GM12878 (cell line): Measurements from ENCODE around the gene HOXD12. TPM values are rescaled to one million over a fixed set of nuclear protein-coding genes. Genes with fewer than 3 reads are reported as not detected.

Experiments used
- ATAC-seq: fragments of 200-7000 bp; cut with Tn5 transposase; 3 replicates; pipeline ENCODE4 v1.9.1; 2020; ENCODE audit warnings: mild to moderate bottlenecking, moderate library complexity
- BruUV-seq: library from RNA; stranded (reverse); fragments of 400-500 nt; replicated peaks from 2 replicates; lab custom pipeline; 2021; lab: Mats Ljungman, UMichigan
- CTCF ChIA-PET: fragments of 300-600 bp; sonication (Branson Sonifier 250); formaldehyde crosslinking; extraction: SDS; loops from one replicate; lab custom pipeline; 2021; ENCODE audit warnings: inconsistent platforms; lab: Yijun Ruan, JAX
- POLR2A ChIA-PET: fragments of 350-600 bp; formaldehyde crosslinking; extraction: SDS; loops from one replicate; lab custom pipeline; 2021; ENCODE audit warnings: inconsistent platforms; lab: Charles Lee
- RAD21 ChIA-PET: fragments of 300-600 bp; sonication (Branson Sonifier 250); formaldehyde crosslinking; loops from one replicate; lab custom pipeline; 2023; ENCODE audit warnings: antibody characterized with exemption; ENCODE audit not compliant: unreplicated experiment; lab: Charles Lee
- SMC1A ChIA-PET: fragments of 300-600 bp; sonication (Branson Sonifier 250); formaldehyde crosslinking; loops from one replicate; lab custom pipeline; 2023; ENCODE audit not compliant: unreplicated experiment, uncharacterized antibody; lab: Charles Lee
- DNase-seq: peaks from one replicate; pipeline ENCODE4 v3.0.0-alpha.2; 2011; ENCODE audit warnings: low read depth, low spot score
- FAIRE-seq: peaks from 3 replicates; lab custom pipeline; 2011; peaks lifted over from hg19 to GRCh38; lab: Jason Lieb, UNC
- H2AFZ ChIP-seq: 2 replicates; pipeline ENCODE4 v1.6.0; 2011; ENCODE audit warnings: low read depth, low read length, control low read depth; ENCODE audit not compliant: control insufficient read depth
- H3K27ac ChIP-seq: 2 replicates; pipeline ENCODE4 v1.5.1; 2011; ENCODE audit warnings: control low read depth; ENCODE audit not compliant: control insufficient read depth, insufficient read depth
- H3K27me3 ChIP-seq, 2 experiments: replicated peaks in 1 of 2; 2 replicates each; pipeline versions ENCODE4 v1.6.0 to v1.6.1; 2011; ENCODE audit warnings: low read length in 1 of 2; ENCODE audit not compliant: control insufficient read depth in 2 of 2, insufficient read depth in 2 of 2
- H3K36me3 ChIP-seq, 2 experiments: 2 replicates each; pipeline ENCODE4 v1.5.1; 2011; ENCODE audit warnings: low read length in 1 of 2; ENCODE audit not compliant: control insufficient read depth in 2 of 2, insufficient read depth in 2 of 2
- H3K4me1 ChIP-seq: 2 replicates; pipeline ENCODE4 v1.6.1; 2011; ENCODE audit warnings: mild to moderate bottlenecking, low read length, moderate library complexity, mixed read lengths; ENCODE audit not compliant: control insufficient read depth, insufficient read depth
- H3K4me2 ChIP-seq: 2 replicates; pipeline ENCODE4 v1.6.0; 2011; ENCODE audit warnings: control low read depth; ENCODE audit not compliant: control insufficient read depth, insufficient read depth
- H3K4me3 ChIP-seq: fragments of 200-600 bp; sonication (generic); 2 replicates; pipeline ENCODE4 v1.5.1; 2016
- H3K79me2 ChIP-seq: 2 replicates; pipeline ENCODE4 v1.6.0; 2011; ENCODE audit warnings: low read length; ENCODE audit not compliant: control insufficient read depth, insufficient read depth
- H3K9ac ChIP-seq: 2 replicates; pipeline ENCODE4 v1.8.0; 2011; ENCODE audit warnings: low read length, control low read depth, mixed read lengths; ENCODE audit not compliant: control insufficient read depth, insufficient read depth
- H3K9me3 ChIP-seq: replicated peaks from 3 replicates; pipeline ENCODE4 v1.5.1; 2011; ENCODE audit warnings: mild to moderate bottlenecking, low read length; ENCODE audit not compliant: control insufficient read depth, insufficient read depth
- H4K20me1 ChIP-seq: 2 replicates; pipeline ENCODE4 v1.6.0; 2011; ENCODE audit not compliant: control insufficient read depth, insufficient read depth
- BACH1 ChIP-seq: fragments of 450-650 bp; IDR thresholded peaks from 2 replicates; pipeline ENCODE4 v1.6.1; 2017; ENCODE audit warnings: mild to moderate bottlenecking, borderline replicate concordance
- CTCF ChIP-seq, 3 experiments: IDR thresholded peaks in 2 of 3; conservative IDR thresholded peaks in 1 of 3; 2 replicates each; pipeline ENCODE4 v1.5.1; 2011; ENCODE audit warnings: low read depth in 3 of 3, low read length in 3 of 3, mild to moderate bottlenecking in 3 of 3, control low read depth in 2 of 3, moderate library complexity in 2 of 3, inconsistent platforms in 1 of 3, mixed read lengths in 1 of 3; ENCODE audit not compliant: control insufficient read depth in 2 of 3, insufficient read depth in 1 of 3; ENCODE audit errors: extremely low read depth in 1 of 3
- E4F1 ChIP-seq: fragments of 450-650 bp; IDR thresholded peaks from 2 replicates; pipeline ENCODE4 v1.6.1; 2018; ENCODE audit warnings: borderline replicate concordance, mild to moderate bottlenecking; ENCODE audit not compliant: partially characterized antibody
- EP300 ChIP-seq, 2 experiments: fragments of 150-350 bp in 1 of 2; IDR thresholded peaks; 2 replicates each; pipeline ENCODE4 v1.6.1; 2011 to 2012; ENCODE audit warnings: low read depth in 2 of 2, low read length in 2 of 2, borderline replicate concordance in 1 of 2, improper control_type of control experiment in 1 of 2, inconsistent platforms in 1 of 2; ENCODE audit not compliant: control insufficient read depth in 1 of 2
- GATAD2B ChIP-seq: fragments of 450-650 bp; conservative IDR thresholded peaks from 2 replicates; pipeline ENCODE4 v1.6.1; 2017; ENCODE audit warnings: low read depth, mild to moderate bottlenecking, moderate library complexity
- JUND ChIP-seq: IDR thresholded peaks from 2 replicates; pipeline ENCODE4 v1.6.1; 2012; ENCODE audit warnings: low read depth, mild to moderate bottlenecking, low read length, improper control_type of control experiment, moderate library complexity
- RAD21 ChIP-seq: IDR thresholded peaks from 2 replicates; pipeline ENCODE4 v1.6.1; 2011; ENCODE audit warnings: mild to moderate bottlenecking, low read depth, low read length, moderate library complexity; ENCODE audit not compliant: insufficient read depth
- REST ChIP-seq: IDR thresholded peaks from 2 replicates; pipeline ENCODE4 v1.6.1; 2012; ENCODE audit warnings: mild to moderate bottlenecking, low read depth, low read length
- SIX5 ChIP-seq: IDR thresholded peaks from 2 replicates; pipeline ENCODE4 v1.6.1; 2011; ENCODE audit warnings: mild to moderate bottlenecking, low read depth, low read length, moderate library complexity; ENCODE audit not compliant: severe bottlenecking
- SMC3 ChIP-seq: IDR thresholded peaks from 2 replicates; pipeline ENCODE4 v1.6.1; 2011; ENCODE audit warnings: low read length, improper control_type of control experiment, borderline replicate concordance
- SUPT20H ChIP-seq: IDR thresholded peaks from 2 replicates; pipeline ENCODE4 v1.6.1; 2011; ENCODE audit warnings: low read depth, mild to moderate bottlenecking, low read length, moderate library complexity, borderline replicate concordance; ENCODE audit not compliant: control insufficient read depth
- ZNF274 ChIP-seq: IDR thresholded peaks from one replicate; pipeline ENCODE4 v1.8.0; 2011; ENCODE audit not compliant: insufficient read length, insufficient read depth
- WGBS: methylation state at CpG from one replicate; pipeline ENCODE4 v1.1.6; 2016; ENCODE audit warnings: low lambda C conversion rate; ENCODE audit not compliant: insufficient replicate concordance, insufficient coverage; ENCODE audit errors: missing lambda C conversion rate; 5-methylcytosine and 5-hydroxymethylcytosine counted together
- in situ Hi-C: fragments of 300-500 bp; cut with MboI; formaldehyde crosslinking; loops from 9 replicates; pipeline ENCODE4 v1.14.3; 2018; ENCODE audit warnings: mixed read lengths
- intact Hi-C: fragments of 100-400 bp; cut with micrococcal nuclease; formaldehyde crosslinking; loops from one replicate; pipeline ENCODE4 v1.14.2; 2022; ENCODE audit not compliant: unreplicated experiment
- polyA plus RNA-seq, 11 experiments: library from polyadenylated mRNA; depleted of rRNA in 4 of 11; unstranded in 6 of 11; stranded (reverse) in 5 of 11; fragments of >200 nt; fragmentation: Nextera tagmentation in 4 of 11; fragmentation: Illumina TruSeq in 1 of 11; extraction: Ambion mirVana in 4 of 11; extraction: Trizol in 1 of 11; gene quantifications; 1 replicate in 1 of 11; 2 replicates in 10 of 11; pipeline versions ENCODE4 v1.2.1 to v1.2.3, GENCODE V29; 2011 to 2016; ENCODE audit warnings: inconsistent platforms in 2 of 11, missing spikeins in 2 of 11, low read depth in 1 of 11
- total RNA-seq, 4 experiments: library from RNA; depleted of rRNA in 3 of 4; stranded (reverse); fragments of >200 nt in 3 of 4; fragmentation: Illumina TruSeq in 1 of 4; extraction: Trizol in 1 of 4; gene quantifications; 2 replicates each; pipeline versions ENCODE4 v1.2.1 to v1.2.3, GENCODE V29; 2013 to 2021

HOXD12 gene
- total and polyA plus RNA-seq, 10 of the 15 experiments (the other 5 are each of a cell fraction or from before 2014, with no cell fraction given), result not detected

DNA sequence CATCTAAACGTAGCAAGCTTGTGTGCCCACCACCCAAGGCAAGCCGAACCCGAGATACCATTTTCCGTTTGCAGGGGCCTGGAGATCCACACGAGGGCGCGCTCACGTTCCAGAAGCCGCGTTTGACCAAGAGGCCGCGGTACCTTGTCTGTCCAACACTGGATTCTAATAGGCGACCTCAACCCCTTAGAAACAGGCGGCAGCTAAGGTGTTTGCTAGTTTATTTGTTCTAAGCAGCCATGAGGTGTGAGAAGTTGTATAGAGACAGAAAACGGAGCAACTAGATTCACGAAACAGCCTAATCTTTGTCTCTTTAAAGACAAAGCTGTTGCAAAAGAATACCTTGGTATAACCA is 11.7 kb downstream of the HOXD12 start:
- in situ Hi-C loops, result no loop called here
- no peak for FAIRE-seq
- WGBS, result 18% methylated on average over 16 of the region's 16 CpGs

More for the DNA sequence above, 11.7 kb downstream of the HOXD12 start:
- no peaks in the 10 kb centered on the region for H3K79me2 ChIP-seq
- no TSS peak for BruUV-seq
- H3K27me3 ChIP-seq, result peaks cover 15 to 35% of the 10 kb centered on the region in 2 experiments
- ChIA-PET POLR2A (interaction anchor here (0.9 kb wide), 1 partner anchor 1050 kb away, joined by 3 read pairs; no protein-coding TSS in a partner anchor), SMC1A (interaction anchor here (1.0 to 2.0 kb wide), 4 partner anchors 15 to 711 kb away, joined by 3 to 7 read pairs (median 4); no protein-coding TSS in a partner anchor), RAD21 (interaction anchor here (0.9 kb wide), 1 partner anchor 1031 kb away, joined by 3 read pairs; no protein-coding TSS in a partner anchor), CTCF (interaction anchor here (0.5 to 2.5 kb wide), 18 partner anchors 9 to 1727 kb away, joined by 3 to 12 read pairs (median 4); no protein-coding TSS in a partner anchor)
- peaks cover 3% of the 10 kb centered on the region; the same call in 1 of the 3 replicates for H3K9me3 ChIP-seq
- no peaks in the 10 kb centered on the region for H4K20me1 ChIP-seq
- intact Hi-C loops, result no loop called here
- DNase-seq, result no peak
- H3K4me3 ChIP-seq, result no peak overlapping the region
- no peak overlapping the region for H3K9ac ChIP-seq
- no peak overlapping the region for H3K27ac ChIP-seq
- no peak overlapping the region for H3K4me2 ChIP-seq
- TF ChIP-seq SIX5 (no peak), REST (no peak), E4F1 (no peak), GATAD2B (no peak), BACH1 (no peak), SUPT20H (no peak), ZNF274 (no peak), RAD21 (0 out of 2 replicates have a peak, but pooled peaks have one; percentile 24), SMC3 (peak; percentile 18; the same call in 1 of the 2 replicates), JUND (no peak), CTCF (IDR thresholded peaks at IDR 0.05 in 2 of 3, conservative IDR thresholded peaks at IDR 0.05 in 1 of 3; ENCODE audit: control insufficient read depth in 2 of 3, extremely low read depth in 1 of 3, insufficient read depth in 1 of 3, low read depth in 3 of 3, low read length in 3 of 3) (peak; percentile 60 to 79 (median 60); a peak in 5 of 6 replicates), EP300 (IDR thresholded peaks at IDR 0.05; ENCODE audit: borderline replicate concordance in 1 of 2, control insufficient read depth in 1 of 2, low read depth in 2 of 2, low read length in 2 of 2) (no peak)
- H2AFZ ChIP-seq, result no peak overlapping the region
- H3K36me3 ChIP-seq, result no peaks in the 10 kb centered on the region
- no peaks in the 10 kb centered on the region for H3K4me1 ChIP-seq
- peak; percentile 79 for ATAC-seq
